HG03064 (cell line): ENCODE measurements around the gene PDE5A.
"Not testable (repeated sequence)": the region's sequence is repeated elsewhere in the genome, so short reads cannot be mapped to it uniquely, and the experiment has no call there.

Source experiments
- ATAC-seq: cut with Tn5 transposase; IDR thresholded peaks from one replicate; pipeline ENCODE4 v1.9.1; 2021; ENCODE audit warnings: low read depth; ENCODE audit not compliant: unreplicated experiment

The PDE5A gene

DNA sequence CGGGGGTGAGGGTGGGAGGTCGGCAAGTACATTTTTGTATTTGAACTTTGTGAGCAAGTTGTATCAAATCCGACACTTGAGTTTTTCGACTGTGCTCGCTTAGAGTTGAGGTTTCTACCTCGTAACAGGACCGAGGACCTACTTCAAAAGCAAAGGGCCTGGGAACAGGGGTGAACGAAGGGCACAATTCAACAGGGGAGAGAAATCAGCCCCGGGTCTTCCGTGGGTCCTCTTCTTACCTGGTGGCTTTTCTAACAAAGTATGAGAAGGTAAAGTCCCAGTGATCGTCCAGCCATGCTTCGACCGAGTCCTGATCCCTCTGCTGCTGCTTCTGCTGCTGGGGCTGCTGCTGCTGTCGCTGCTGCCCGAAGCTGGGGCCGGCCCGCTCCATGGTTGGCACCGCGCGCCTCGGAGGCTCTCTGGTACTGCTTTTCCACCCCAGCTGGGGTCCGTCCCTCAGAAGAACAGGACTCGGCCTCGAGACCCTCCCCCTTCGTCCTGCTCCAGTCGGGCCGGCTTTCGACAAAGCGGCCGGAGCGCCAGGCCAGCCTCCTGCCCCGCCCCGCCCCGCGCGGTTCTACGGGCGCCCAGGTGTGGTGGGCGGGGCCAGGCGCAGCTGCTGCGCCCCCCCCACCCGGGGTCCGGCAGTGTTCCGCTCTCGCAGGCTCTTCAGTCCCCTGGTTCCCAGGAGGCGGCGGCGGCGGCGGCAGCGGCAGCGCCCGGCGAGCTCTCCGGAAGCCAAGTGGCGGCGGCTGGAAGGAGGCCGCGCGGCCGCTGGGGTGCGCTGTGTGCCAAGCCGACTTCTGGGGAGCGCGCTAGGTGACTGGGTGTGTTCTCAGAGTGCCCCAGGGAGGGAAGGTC lies at the start of gene PDE5A:
PDE5A (minus strand) TSS at position 524 of the 861 bp plus-strand sequence; CDS start at position 391, 133 bp downstream.
- ATAC-seq = peak; percentile 94

DNA sequence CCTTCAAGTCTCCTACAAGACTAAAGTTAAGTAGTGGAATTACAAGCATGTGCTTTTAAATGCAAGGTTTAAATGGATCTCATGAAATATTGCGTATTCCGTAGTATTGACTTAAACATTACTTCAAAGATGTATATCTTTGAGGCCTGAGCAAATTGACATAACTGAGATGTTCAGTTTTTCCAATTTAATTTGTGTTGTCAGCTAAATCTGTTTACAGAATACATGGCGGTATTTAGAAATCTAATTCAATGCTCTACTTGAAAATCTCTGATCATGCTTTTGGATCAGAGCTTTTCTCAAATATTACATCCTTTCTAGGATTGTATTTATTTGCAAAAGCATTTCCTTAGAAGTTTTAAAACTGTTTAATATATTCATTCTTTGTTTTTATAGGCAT lies 47.5 kb upstream of the PDE5A start:
- no peak for ATAC-seq

DNA sequence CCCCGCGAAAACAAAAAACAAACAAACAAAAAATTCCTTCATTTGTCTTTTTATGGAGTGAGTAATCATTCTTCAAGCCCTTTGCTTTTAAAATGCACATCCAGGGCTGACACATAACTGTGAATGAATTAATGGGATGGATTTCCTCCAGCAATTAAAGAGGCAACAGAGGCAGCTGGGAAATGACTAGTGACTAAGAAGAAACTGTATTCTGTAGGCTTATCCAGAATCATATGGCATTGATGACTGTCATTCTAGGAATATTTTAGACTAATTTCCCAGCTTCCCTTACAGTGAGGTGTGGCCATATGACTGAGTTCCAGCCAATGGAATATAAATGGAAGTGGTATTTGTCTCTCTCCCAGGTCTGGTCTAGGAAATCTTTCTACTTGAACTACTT lies 46.8 kb upstream of the PDE5A start:
- no peak for ATAC-seq

DNA sequence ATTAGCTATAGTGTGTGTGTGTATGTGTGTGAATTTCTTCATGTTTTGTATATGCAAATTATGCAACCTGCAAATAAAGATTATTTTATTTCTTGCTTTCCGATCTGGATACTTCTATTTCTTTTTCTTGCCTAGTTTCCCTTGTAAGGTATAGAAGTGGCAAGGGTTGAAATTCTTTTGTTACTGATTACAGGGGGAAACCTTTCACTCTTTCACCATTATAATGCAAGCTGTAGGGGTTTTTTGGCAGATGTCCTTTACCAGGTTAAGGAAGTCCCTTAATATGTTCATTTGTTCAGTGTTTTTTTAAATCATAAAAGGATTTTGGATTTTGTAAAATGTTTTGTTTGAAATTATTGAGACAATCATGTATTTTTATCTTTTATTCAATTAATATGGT lies 44.3 kb upstream of the PDE5A start:
- ATAC-seq = no peak

DNA sequence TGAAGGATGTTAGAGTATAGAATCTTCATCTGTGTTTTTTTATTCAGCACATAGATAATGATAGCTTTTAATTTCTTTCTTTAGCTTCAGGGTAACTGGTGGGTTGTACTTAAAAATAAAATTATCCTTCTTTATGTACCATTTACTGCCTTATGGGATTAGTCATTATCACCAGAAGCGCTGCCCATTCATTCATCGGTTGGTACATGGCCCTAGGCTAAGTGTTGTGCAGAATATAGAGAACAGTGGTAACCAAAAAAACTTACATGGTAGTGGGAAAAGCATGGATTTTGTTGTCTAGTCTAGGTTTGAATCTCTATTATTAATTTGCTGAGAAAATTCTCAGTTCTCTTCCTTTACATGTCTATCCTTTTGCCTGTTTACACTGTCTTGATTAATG lies 43.5 kb upstream of the PDE5A start:
- ATAC-seq = no peak

DNA sequence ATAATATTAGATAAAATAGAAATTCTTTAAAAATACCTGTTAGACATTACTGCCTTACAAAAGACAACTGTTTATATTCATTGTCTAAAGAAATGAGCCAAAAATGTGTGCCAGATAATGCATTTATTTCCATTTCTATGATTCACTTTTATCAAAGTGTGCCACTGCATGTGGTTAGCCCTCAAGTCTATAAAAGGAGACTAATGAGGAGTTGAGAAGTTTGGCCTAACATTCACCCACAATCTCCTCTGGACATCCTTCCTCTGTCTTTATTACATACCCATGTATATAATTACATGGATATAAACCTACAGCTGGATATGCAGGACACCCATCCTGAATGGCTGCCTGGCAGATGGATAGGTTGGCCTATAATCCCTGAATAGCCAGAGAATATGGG lies 42.6 kb upstream of the PDE5A start:
- no peak for ATAC-seq

DNA sequence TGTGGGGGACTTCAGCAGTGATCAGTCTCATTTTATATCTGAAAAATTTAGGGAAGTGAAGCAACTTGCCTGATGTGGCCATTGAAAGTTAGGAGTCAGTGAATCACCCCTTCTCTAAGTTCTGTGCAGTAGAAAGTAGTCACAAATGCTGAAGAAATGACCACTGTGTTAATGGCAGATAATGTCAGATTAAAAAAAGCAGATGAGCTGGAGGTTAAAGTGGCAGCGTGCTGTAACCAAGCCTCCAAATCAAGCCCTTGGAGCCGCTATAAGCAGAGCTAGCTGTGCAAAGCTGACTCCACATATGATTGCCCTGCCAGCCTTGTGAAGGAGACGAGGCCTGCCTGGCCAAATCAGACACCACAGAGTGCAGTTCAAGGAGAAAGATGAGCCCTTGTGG lies 39.2 kb upstream of the PDE5A start:
- ATAC-seq = no peak

DNA sequence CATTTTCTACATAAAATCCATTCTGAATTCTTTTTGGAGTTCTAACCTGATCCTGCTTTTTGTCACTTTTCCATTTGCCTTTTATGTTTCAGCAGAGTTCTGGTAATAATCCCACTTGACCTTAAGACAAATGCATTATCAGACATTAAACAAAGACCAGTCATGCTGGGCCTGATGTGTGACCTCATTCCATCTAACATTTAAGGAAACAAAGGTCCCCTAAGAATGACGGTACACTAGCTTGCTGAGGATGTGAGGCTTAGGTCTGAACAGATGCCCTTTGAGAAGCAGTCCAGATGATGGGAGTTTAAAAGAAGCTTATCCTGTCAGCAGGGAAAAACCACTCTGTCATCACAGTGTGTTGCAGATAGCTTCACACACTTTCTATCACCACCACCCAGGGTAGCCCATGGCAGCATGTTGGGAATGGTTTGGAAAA lies 38.1 kb upstream of the PDE5A start:
- no peak for ATAC-seq

DNA sequence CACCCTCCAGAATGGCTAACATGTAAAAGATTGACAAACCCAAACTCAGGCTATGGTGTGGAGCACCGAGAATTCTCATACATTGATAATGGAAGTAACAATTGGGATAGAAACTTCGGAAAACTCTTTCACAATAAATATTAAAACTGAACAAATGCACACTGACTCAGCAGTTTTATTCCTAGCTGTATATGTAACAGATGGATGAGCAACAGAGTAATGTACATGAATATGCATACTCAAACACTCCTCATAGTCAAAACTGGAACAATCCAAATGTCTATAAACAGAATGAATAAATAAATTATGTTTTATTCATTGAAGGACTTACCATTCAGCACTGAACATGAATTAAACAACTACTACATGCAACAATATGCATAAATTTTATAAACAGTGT lies 37.1 kb upstream of the PDE5A start:
- ATAC-seq = no peak

DNA sequence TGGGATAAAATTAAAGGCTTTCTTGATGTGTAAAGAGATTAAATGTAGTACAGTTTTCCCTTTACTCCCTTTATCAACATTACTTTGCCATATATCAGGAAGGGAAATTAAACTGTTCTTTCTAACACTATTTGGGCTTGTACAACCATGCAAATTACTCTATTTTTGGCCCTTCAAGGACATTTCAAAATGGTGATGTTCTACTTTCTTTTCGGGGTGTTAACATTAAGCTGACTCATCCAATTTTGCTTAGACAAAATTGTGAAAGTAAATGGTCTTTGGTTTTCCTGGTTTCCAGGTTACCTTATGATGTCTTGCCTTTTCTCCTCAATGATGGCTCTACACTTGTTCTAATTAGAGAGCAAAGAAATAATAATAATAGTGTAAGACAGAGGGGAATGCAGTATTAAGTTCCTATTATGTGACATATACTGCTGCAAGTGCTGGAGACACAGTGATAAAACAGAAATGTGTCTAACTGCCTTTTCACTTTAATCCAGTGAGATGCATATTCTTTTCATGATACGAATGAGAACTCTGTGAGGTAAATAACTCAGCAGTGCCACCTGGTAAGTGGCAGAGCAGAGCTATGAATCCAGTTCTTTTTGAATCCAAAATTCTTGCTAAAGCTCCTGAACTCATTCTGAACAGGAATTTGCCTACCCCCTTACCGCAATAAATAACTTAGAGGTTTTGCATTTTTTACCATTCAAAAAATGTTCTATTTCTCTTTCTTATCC lies 35.7 kb upstream of the PDE5A start:
- ATAC-seq = no peak

DNA sequence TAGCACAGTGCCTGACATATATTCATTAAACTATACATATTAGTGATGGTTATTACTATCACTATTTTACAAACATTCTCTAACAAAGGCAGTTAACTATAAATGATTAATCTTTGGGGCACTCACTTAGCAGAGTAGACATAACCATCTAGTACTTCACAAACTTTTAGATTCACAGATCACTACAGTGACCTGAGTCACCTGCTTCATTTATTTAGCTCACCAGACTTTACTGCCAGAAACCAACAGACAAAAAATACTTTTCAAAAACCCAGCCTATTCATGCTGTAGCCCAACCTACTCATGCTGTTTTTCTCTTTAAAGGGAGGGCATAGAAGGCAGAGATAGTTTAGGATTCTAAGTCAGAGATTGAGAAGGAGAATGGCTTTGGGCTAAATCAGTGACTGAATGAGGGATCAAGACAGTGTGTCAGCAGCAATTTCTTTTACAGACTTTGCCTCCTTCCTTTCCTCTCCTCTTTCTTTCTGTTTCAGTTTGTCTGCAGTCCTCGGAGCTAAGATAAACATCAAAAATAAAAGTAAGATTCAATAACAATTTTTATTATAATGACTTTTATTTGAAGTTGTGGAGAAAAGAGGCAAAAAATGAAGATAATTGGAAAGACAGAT lies 34.7 kb upstream of the PDE5A start:
- no peak for ATAC-seq

DNA sequence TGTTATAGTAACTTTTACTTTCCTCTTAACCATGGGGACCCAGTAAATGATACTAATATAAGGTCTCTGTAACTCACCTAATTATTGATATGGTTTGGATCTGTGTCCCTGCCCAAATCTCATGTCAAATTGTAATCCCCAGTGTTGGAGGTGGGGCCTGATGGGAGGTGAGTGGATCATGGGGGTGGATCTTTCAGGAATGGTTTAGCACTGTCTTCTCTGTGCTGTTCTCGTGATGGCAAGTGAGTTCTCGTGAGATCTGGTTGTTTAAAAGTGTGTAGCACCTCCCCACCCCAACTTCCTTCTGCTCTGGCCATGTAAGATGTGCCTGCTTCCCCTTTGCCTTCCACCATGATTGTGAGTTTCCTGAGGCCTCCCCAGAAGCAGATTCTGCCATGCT lies 34.0 kb upstream of the PDE5A start:
- not testable (repeated sequence) for ATAC-seq

DNA sequence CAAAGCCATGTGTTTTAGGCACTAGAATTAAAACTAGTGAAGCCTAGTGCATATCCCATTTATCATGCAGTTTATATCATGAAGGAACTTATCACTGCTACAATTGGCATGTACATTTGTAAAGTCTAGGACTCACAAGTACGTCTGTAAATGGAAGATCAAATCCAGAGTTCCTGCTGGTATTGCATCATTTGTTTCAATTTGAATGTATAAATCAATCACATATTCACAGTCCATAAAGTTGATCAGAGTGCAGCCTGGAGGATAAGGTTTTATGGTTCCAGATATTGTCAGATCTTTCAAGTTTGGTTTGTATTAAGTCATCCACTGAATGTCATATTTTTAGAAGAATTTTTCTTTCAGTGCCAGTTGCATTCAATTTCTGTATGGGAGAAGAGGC lies 32.6 kb upstream of the PDE5A start:
- ATAC-seq = no peak

DNA sequence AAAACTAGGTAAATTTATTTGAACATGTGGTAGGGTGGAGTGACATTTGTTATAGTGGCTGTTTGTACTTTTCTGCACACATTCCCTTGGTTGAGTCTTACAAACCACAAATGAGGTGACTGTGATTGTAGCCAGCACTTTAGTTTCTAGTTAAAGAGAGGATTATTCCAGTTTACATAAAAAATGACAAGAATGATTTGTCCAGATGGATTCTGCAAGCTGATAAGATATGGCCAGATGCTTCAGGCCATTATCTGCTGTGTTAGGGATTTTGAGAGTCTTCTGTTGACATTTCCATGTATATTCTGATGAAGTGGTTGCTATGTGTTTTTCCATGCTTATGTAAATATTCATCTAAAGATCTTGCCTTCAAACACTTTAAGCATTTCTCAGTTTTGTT lies 31.0 kb upstream of the PDE5A start:
- no peak for ATAC-seq

DNA sequence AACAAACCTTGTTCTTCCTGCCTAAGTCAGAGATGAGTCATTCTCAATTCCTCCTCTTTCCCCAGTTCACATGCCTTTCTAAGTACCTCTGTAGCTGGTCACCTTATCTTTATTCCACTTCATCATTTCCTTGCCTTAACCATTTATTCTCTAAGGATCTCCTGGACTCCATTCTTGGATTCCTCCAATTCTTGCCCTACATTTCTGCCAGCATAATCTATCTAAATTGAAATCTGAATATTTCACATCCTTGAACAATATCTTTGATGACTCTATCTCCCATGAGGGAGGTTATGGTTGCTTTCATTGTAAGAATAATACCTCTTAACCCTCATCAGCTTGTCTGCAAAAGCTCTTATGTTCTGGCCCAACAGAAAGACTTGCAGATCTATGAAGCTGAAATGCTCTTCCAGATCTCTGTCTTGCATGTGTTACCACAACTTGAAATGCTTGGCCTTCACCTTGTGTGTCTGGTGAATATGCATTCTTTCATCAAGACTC lies 28.6 kb upstream of the PDE5A start:
- no peak for ATAC-seq

DNA sequence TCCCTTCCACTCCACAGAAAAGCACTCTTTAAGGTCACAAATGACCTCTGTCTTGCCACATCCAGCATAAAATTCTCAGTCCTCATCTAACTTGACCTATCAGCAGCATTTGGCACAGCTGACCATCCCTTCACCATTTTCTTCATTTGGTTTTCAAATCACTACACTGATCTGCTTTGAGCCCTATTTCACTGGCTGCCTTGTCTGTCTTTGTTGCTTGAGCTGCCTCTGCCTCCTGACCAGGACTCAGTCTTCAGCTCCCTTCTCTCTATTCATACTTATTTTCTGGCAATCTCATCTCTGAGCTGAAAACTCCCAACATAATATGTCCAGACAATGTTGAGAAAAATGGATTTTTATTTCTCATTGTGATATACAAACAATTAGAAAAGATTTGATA lies 27.7 kb upstream of the PDE5A start:
- no peak for ATAC-seq

DNA sequence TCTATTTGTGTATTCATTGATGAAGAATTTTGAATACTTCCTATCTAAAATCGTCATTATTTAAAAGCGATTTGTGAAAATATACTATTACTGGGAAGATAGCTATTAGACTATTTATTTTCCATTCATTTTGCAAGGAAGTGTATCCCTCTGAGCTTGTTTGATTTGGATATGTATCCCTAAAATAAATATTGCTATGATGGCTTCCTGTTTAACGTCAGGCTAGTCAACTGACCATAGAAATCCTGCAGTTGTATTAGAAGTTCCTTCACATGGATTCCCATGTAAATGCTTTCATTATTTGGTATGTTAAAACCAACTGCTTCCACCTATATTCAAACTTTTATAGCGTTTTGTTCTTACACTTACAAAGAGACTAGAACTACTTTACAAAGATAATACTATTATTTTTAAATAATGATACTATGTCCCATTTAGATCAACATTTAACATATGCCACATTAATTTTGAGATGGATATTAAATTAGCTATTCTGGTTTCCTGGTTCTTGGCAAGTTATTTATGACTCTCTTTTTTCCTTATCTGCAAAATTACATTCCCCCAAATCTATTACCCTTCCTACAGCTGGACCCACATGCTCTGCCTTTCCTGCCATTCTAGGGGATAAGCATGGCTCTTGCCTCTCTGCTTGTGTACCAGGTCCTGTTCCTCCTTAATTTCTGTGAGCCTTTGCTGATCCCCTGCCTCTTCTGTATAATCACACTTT lies 26.7 kb upstream of the PDE5A start:
- no peak for ATAC-seq

DNA sequence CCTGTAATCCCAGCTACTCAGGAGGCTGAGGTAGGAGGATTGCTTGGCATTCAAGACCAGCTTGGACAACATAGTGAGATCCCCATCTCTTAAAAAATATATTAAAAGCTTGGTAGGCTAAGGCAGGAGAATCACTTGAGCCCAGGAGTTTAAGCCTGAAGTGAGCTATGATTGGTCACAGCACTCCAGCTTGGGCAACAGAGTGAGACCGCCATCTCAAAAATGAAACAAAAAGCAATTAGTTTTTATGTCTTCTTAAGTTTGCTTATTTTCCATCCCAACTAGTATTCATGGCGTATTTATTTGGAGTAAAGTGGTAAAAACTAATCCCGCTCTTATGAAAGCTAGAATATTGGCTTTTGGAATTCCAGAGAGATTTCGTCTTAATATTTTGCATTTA lies 25.4 kb upstream of the PDE5A start:
- no peak for ATAC-seq

DNA sequence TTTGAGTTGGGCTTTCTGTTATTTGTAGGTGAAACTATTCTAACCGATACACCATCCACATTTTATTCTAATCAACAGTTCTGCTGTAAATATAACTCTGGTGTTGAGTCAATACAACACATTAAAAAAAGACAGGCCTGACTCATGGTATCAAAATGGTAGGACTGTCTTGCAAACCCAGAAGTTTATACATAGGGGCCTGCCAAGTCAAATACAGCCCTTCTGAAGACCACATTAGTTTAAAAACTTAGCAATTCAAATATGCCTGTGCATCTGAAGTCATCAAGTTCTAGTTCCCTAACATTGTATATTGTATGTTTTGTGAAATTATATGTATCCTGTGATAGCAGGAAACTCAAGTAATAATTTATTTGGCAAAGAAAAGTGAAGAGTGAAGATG lies 24.4 kb upstream of the PDE5A start:
- ATAC-seq = no peak

DNA sequence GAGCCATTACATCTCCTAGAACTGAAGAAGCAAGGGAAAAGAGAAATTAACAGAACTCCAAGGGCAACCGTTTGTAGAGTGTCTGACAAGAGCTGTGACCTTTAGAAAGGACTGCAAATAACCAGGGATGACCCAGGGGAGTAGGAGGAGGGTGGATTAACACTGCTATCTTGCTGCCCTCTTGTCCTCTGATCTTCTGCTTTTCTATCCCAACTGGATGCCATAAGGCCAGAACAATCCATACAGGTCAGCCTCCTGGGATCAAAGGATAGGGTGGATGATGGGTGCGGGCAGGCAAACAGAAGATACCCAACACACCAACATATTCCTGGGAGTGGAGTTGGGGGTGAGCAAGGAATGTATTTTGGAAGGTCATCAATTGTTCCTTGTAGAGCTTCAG lies 19.8 kb upstream of the PDE5A start:
- ATAC-seq = no peak

DNA sequence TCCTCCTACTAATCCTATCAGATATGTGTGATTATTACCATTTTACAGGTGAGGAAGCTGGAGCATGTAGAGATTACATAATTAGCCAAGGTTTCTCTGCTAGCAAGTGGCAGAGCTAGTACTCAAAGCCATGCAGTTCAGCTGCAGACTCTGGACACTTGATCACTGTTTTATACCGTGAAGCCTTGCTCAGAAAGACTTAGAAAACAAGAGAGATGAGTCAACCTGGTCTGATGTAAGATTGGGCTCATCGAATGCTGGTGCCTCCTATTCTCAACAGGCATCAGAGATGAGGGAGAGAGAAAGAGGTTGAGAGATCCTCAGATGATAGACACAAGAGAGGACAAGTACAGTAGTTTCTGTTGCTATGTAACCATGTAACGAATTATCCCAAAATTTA lies 19.0 kb upstream of the PDE5A start:
- ATAC-seq = no peak
